ENCODE results near the gene HRH1.
"Not testable (repeated sequence)": the region's sequence is repeated elsewhere in the genome, so short reads cannot be mapped to it uniquely, and the experiment has no call there.

The HRH1 gene

DNA sequence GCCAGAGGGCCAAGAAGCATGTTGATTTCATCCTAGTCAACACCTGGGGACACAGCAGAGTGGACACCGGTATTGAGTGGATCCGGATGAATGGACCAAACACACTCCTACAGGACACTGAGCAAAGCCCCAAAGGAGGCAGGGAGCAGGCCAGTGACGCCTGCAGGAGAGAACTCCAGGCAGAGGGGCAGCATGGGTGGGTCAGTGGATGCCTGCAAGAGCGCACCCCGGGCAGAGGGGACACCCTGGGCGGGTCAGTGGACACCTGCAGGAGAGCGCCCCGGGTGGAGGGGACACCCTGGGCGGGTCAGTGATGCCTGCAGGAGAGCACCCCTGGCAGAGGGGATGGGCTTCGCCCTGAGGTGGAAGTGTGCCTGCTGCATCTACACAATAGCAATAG, 27.6 kb upstream of the HRH1 start:
- FAIRE-seq (no peak), DNase-seq (ENCODE audit: insufficient read length, low spot score) (no peak)
- TF ChIP-seq, protein P1, sequence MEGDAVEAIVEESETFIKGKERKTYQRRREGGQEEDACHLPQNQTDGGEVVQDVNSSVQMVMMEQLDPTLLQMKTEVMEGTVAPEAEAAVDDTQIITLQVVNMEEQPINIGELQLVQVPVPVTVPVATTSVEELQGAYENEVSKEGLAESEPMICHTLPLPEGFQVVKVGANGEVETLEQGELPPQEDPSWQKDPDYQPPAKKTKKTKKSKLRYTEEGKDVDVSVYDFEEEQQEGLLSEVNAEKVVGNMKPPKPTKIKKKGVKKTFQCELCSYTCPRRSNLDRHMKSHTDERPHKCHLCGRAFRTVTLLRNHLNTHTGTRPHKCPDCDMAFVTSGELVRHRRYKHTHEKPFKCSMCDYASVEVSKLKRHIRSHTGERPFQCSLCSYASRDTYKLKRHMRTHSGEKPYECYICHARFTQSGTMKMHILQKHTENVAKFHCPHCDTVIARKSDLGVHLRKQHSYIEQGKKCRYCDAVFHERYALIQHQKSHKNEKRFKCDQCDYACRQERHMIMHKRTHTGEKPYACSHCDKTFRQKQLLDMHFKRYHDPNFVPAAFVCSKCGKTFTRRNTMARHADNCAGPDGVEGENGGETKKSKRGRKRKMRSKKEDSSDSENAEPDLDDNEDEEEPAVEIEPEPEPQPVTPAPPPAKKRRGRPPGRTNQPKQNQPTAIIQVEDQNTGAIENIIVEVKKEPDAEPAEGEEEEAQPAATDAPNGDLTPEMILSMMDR (IDR thresholded peaks at IDR 0.05; ENCODE audit: insufficient read depth, missing control alignments) = no peak

DNA sequence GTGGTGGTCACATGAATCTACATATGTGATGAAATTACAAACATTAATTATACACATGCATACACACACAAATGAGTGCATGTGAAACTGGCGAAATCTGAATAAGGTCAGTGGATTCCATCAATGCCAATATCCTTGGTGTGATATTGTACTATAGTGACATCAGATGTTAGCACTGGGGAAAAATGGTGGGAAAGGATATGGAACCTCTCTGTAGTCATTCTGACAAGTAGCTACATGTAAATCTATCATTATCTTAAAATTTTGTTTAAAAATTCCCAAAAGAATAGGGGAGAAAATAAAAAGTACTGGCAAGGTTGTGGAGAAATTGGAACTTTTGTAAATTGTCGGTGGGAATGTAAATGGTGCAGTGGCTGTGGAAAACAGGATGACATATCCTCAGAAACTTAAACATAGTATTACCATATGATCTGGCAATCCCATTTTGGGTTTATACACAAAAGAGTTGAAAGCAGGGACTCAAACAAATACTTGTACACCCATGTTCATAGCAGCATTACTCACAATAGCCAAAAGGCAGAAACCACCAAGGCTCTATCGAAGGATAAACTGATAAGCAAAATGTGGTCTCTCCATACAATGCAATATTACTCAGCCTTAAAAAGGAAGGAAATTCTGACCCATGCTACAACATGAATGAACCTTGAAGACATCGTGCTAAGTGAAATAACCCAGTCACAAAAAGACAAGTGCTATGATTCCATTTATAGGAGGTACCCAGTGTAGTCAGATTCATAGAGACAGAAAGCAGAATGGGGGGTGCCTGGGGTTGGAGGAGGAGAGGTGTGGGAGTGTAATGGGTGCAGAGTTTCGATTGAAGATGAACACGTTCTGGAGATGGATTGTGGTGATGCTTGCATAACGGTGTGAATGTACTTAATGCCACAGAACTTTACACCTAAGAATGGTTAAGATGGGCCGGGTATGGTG, 25.3 kb upstream of the HRH1 start:
- DNase-seq (ENCODE audit: insufficient read length, low spot score) = no peak
- TF ChIP-seq, protein P1 (IDR thresholded peaks at IDR 0.05; ENCODE audit: insufficient read depth, missing control alignments) = no peak
- FAIRE-seq = no peak

DNA sequence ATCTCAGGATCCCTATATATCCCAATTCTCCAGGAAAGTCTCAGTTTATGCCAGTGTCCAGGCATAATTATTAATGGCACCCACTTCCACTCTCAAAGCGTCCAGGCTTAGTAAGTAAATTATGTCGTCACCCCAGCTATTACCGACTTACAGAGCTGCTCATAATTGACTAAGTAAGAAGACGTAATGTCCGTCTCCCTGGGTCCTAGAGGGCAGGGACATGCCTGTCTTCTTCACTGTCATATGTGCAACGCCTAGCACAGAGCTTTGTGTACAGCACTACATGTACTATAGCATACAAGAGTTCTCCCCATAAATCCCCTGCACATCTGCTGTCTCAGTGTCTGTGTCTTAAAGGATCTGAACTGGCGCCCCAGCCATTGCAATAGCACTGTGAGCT, 23.9 kb upstream of the HRH1 start:
- FAIRE-seq = peak; percentile 77
- DNase-seq (ENCODE audit: insufficient read length, low spot score) = peak; percentile 44
- TF ChIP-seq, protein P1 (IDR thresholded peaks at IDR 0.05; ENCODE audit: insufficient read depth, missing control alignments) = no peak

DNA sequence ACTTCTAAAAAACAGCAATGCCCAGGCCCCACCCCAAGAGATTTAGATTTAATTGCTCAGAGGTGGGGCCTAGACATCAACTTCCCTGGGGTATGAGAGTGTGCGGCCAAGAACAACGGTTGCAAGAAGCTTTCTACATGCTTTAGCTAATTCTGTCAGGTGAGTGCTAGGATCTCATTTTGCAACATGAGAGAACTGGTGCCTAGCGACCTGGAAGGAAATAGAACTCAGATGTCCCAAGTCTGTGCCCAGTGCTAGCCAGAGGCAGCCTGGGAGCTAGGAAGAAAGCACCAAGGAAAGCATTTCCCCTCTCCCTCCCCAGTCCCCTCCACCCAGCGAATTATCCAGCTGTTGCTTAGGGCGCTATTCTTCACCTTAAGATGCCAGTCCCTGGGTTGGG, 22.9 kb upstream of the HRH1 start:
- FAIRE-seq (no peak), DNase-seq (ENCODE audit: insufficient read length, low spot score) (no peak)
- TF ChIP-seq, protein P1 (IDR thresholded peaks at IDR 0.05; ENCODE audit: insufficient read depth, missing control alignments) = no peak

DNA sequence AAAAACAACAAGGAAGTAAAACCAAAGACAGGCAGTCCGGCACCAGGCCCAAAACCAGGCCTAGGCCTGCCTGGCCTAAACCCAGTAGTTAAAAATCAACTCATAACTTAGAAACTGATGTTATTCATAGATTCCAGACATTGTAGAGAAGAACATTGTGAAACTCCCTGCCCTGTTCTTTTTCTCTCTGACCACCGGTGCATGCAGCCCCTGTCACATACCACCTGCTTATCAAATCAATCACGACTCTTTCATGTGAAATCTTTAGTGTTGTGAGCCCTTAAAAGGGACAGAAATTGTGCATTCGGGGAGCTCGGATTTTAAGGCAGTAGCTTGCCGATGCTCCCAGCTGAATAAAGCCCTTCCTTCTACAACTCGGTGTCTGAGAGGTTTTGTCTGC, 22.4 kb upstream of the HRH1 start:
- not testable (repeated sequence) for FAIRE-seq

DNA sequence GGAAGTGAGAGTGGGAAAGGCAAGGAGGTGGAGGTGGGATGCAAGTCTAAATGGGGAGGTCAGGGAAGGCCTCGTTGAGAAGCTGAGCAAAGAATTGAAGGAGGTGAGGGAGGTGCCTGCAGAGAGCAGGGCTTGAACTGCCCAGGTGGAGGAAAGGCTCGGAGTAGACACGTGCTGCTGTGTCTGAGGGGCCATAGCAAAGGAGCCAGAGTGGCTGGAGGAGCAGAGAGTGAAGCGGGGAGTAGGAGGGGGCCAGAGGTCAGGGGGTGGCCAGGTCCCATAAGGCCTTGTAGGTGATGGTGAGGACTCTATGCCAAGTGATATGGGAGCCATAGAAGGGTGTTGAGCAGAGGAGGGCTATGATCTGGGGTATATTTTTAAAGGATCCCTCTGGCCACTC, 21.4 kb upstream of the HRH1 start:
- TF ChIP-seq, protein P1 (IDR thresholded peaks at IDR 0.05; ENCODE audit: insufficient read depth, missing control alignments) = no peak
- FAIRE-seq = no peak

More for the DNA sequence above, 22.4 kb upstream of the HRH1 start:
- not testable (repeated sequence) for DNase-seq (ENCODE audit: insufficient read length, low spot score)

DNA sequence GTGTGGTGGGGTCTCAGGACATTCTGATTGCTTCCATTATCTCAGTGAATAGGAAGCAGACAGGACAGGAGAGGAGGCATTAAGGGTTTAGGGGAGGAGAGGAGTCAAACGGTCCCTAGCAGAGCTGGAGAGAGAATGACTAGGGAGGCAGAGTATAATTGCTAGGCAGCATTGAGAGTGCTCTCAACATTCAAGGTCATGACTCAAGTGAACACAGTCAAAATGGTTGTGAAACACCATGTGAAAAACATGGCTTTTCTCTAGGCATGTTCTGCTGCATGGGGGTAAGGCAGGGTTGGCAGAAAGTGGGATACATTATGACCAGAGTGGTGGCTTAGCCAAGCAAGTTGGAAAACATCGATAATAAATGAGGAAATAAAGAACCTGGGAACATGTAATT, 19.5 kb upstream of the HRH1 start:
- TF ChIP-seq, protein P1 (IDR thresholded peaks at IDR 0.05; ENCODE audit: insufficient read depth, missing control alignments) = no peak
- no peak for DNase-seq (ENCODE audit: insufficient read length, low spot score)
- FAIRE-seq = no peak

More for the DNA sequence above, 21.4 kb upstream of the HRH1 start:
- DNase-seq (ENCODE audit: insufficient read length, low spot score) = no peak
